ENCODE measurements around the gene CYP11A1. TPM values are rescaled to one million over a fixed set of nuclear protein-coding genes. Genes with fewer than 3 reads are reported as not detected.

CYP11A1 gene
- total RNA-seq, 1 experiment from 2014 or later, result 1.7 TPM

DNA sequence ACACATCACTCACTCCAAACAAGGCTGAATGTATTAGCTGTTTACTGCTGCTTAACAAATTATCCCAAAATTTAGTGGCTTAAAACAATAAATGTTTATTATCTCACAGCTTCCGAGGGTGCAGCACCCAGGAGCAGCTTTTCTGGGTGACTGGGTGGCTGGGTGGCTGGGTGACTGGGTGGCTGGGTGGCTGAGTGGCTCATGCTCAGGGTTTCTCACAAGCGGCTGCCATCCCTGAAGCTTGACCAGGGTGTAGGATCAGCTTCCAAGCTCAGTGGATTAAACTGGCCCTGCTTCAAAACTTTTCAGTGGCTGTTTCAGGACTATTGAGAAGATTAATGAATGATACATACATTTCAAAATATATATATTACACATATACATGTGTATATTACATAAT is 2.3 kb upstream of the CYP11A1 start:
- H3K4ac ChIP-seq (ENCODE audit: low read depth, low read length), result no peak overlapping the region
- H4K91ac ChIP-seq (ENCODE audit: insufficient read length, low read depth, low read length), result no peak overlapping the region
- no peak overlapping the region for H3K23ac ChIP-seq (ENCODE audit: insufficient read length, low read depth, low read length)
- H3K79me2 ChIP-seq (ENCODE audit: insufficient read depth, low read length), result no peaks in the 10 kb centered on the region
- no peaks in the 10 kb centered on the region for H4K20me1 ChIP-seq (ENCODE audit: control insufficient read depth, insufficient read depth, insufficient read length)
- no peak overlapping the region for H2BK12ac ChIP-seq (ENCODE audit: insufficient read length, low read depth, low read length)
- H3K27me3 ChIP-seq (ENCODE audit: insufficient read depth, low read length), result no peaks in the 10 kb centered on the region; the same call in 1 of the 2 replicates
- no peak overlapping the region for H3K14ac ChIP-seq (ENCODE audit: insufficient read depth, low read length)
- H2AFZ ChIP-seq (ENCODE audit: low read length), result no peak overlapping the region
- H4K8ac ChIP-seq (replicated peaks; ENCODE audit: insufficient read length, low read depth, low read length), result no peak overlapping the region
- no peaks in the 10 kb centered on the region for H3K9me3 ChIP-seq (ENCODE audit: control insufficient read depth, low read depth, low read length)
- TF ChIP-seq, protein P1, sequence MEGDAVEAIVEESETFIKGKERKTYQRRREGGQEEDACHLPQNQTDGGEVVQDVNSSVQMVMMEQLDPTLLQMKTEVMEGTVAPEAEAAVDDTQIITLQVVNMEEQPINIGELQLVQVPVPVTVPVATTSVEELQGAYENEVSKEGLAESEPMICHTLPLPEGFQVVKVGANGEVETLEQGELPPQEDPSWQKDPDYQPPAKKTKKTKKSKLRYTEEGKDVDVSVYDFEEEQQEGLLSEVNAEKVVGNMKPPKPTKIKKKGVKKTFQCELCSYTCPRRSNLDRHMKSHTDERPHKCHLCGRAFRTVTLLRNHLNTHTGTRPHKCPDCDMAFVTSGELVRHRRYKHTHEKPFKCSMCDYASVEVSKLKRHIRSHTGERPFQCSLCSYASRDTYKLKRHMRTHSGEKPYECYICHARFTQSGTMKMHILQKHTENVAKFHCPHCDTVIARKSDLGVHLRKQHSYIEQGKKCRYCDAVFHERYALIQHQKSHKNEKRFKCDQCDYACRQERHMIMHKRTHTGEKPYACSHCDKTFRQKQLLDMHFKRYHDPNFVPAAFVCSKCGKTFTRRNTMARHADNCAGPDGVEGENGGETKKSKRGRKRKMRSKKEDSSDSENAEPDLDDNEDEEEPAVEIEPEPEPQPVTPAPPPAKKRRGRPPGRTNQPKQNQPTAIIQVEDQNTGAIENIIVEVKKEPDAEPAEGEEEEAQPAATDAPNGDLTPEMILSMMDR (conservative IDR thresholded peaks at IDR 0.05), result no peak
- no peak overlapping the region for H2AK5ac ChIP-seq (ENCODE audit: insufficient read length, low read length)
- no peak overlapping the region for H3K9ac ChIP-seq (ENCODE audit: extremely low read depth, insufficient read length, low read length)
- H3K56ac ChIP-seq (ENCODE audit: insufficient read length, low read depth, low read length), result no peak overlapping the region
- H3K4me1 ChIP-seq (ENCODE audit: insufficient read depth, low read length), result no peaks in the 10 kb centered on the region
- no CpG with 5 or more reads among the region's 2 CpGs for WGBS (ENCODE audit: extremely low coverage, insufficient read length, low lambda C conversion rate)
- no peak overlapping the region for H4K5ac ChIP-seq (ENCODE audit: insufficient read length, low read depth, low read length)
- no peak overlapping the region for H2BK15ac ChIP-seq (ENCODE audit: low read depth, low read length)
- no peak overlapping the region for H2BK5ac ChIP-seq (ENCODE audit: insufficient read length, low read length)
- no peak for DNase-seq
- H2BK20ac ChIP-seq (ENCODE audit: low read depth, low read length, poor library complexity, severe bottlenecking), result no peak overlapping the region
- no peaks in the 10 kb centered on the region for H3K79me1 ChIP-seq (ENCODE audit: insufficient read depth, low read depth, low read length, poor library complexity, severe bottlenecking)
- no peak overlapping the region for H3K4me3 Mint-ChIP-seq
- no peak overlapping the region for H3K27ac Mint-ChIP-seq
- H2BK120ac ChIP-seq (ENCODE audit: low read depth, low read length, poor library complexity, severe bottlenecking), result no peak overlapping the region
- no peak overlapping the region for H3K18ac ChIP-seq (ENCODE audit: insufficient read length, low read depth, low read length)
- peaks cover 16 to 19% of the 10 kb centered on the region in 2 experiments for H3K4me1 Mint-ChIP-seq
- peaks cover 48% of the 10 kb centered on the region for H3K27me3 Mint-ChIP-seq (ENCODE audit: low read depth)
- H3K23me2 ChIP-seq (ENCODE audit: insufficient read length, low read depth, low read length, poor library complexity, severe bottlenecking), result peaks cover 21% of the 10 kb centered on the region
- H3K27ac ChIP-seq (ENCODE audit: insufficient read length, low read depth, low read length), result no peak overlapping the region
- no peaks in the 10 kb centered on the region for H3K36me3 Mint-ChIP-seq (ENCODE audit: insufficient read depth in 1 of 3, low read depth in 3 of 3)
- H3K9me3 Mint-ChIP-seq, result no peaks in the 10 kb centered on the region
- H3T11ph ChIP-seq (ENCODE audit: low read length), result no peak overlapping the region
- no peak overlapping the region for H3K4me2 ChIP-seq (ENCODE audit: insufficient read depth, insufficient read length, low read length)
